ENCODE data around the gene SENP3.

The SENP3 gene

DNA sequence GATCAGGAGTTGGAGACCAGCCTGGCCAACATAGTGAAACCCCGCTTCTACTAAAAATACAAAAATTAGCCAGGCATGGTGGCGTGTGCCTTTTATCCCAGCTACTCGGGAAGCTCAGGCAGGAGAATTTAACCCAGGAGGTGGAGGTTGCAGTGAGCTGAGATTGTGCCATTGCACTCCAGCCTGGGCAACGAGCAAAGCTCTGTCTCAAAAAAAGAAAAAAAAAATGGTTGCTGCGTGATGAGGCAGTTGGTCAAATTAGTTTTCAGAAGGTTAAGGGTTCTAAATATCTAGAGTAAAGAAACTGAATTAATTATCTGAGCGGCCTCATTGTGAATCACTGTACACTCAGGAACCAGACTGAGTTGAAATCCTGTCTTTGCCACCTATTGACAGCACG, 14.2 kb downstream of the SENP3 start:
- no peak for DNase-seq (ENCODE audit: extremely low read depth in 1 of 2, low read depth in 1 of 2)

GRCh38 chr17:7576432-7576937, 14.8 kb downstream of the SENP3 start:
- no peak for DNase-seq (ENCODE audit: extremely low read depth in 1 of 2, low read depth in 1 of 2)

- no peak for DNase-seq (ENCODE audit: extremely low read depth in 1 of 2, low read depth in 1 of 2)
Observed at GRCh38 chr17:7577327-7578199, 15.8 kb downstream of the SENP3 start.

DNA sequence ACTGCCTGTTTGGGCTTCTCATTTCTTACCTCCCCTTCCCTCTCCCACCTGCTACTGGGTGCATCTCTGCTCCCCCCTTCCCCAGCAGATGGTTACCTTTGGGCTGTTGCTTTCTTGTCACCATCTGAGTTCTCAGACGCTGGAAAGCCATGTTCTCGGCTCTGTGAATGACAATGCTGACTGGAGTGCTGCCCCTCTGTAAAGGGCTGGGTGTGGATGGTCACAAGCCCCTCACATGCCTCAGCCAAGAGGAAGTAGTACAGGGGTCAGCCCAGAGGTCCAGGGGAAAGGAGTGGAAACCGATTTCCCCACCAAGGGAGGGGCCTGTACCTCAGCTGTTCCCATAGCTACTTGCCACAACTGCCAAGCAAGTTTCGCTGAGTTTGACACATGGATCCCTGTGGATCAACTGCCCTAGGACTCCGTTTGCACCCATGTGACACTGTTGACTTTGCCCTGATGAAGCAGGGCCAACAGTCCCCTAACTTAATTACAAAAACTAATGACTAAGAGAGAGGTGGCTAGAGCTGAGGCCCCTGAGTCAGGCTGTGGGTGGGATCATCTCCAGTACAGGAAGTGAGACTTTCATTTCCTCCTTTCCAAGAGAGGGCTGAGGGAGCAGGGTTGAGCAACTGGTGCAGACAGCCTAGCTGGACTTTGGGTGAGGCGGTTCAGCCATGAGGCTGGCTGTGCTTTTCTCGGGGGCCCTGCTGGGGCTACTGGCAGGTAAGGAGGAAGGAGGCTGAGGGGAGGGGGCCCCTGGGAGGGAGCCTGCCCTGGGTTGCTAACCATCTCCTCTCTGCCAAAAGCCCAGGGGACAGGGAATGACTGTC, 17.5 kb downstream of the SENP3 start, which contains the start of gene CD68:
CD68 (plus strand) TSS at position 638 of the 833 bp plus-strand sequence; CDS start at position 678, 40 bp downstream.
- peak in 1 of 2 donors; percentile 28 for DNase-seq (ENCODE audit: extremely low read depth in 1 of 2, low read depth in 1 of 2)

GRCh38 chr17:7579834-7580603, 18.3 kb downstream of the SENP3 start:
- no peak for DNase-seq (ENCODE audit: extremely low read depth in 1 of 2, low read depth in 1 of 2)

GRCh38 chr17:7580604-7581575, 19.2 kb downstream of the SENP3 start:
- no peak for DNase-seq (ENCODE audit: extremely low read depth in 1 of 2, low read depth in 1 of 2)

GRCh38 chr17:7582396-7583252, 20.9 kb downstream of the SENP3 start:
- DNase-seq (ENCODE audit: extremely low read depth in 1 of 2, low read depth in 1 of 2) = no peak

GRCh38 chr17:7583253-7584109, 21.8 kb downstream of the SENP3 start, which contains the start of gene MPDU1:
Gene MPDU1, plus strand, starts transcription at chr17:7583852. Its CDS starts 11 bp downstream, at chr17:7583863.
- peak; percentile 89 to 90 for DNase-seq (ENCODE audit: extremely low read depth in 1 of 2, low read depth in 1 of 2)

DNA sequence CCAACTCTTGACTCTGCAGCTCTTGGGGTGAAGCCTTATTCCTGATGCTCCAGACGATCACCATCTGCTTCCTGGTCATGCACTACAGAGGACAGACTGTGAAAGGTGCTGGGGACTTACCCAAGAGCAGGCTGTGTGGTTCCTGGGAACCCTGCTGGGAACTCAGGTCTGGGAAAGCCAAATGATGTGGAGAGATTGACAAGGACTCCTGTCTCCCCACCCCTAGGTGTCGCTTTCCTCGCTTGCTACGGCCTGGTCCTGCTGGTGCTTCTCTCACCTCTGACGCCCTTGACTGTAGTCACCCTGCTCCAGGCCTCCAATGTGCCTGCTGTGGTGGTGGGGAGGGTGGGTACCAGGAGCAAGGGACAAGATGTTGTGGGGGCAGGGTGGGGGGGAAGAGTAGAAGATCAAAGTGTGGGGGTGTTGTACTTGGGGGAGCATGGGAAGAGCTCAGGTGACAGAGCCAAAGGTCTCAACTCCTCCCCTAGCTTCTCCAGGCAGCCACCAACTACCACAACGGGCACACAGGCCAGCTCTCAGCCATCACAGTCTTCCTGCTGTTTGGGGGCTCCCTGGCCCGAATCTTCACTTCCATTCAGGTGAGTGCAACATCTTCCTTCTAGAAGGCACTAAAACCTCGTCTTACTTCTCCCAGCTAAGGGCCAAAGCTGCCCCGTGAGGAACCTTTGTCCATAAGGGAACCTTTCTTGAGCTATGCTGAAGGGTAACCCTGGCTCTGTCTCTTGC, 25.1 kb downstream of the SENP3 start:
- DNase-seq (ENCODE audit: extremely low read depth in 1 of 2, low read depth in 1 of 2) = no peak

DNA sequence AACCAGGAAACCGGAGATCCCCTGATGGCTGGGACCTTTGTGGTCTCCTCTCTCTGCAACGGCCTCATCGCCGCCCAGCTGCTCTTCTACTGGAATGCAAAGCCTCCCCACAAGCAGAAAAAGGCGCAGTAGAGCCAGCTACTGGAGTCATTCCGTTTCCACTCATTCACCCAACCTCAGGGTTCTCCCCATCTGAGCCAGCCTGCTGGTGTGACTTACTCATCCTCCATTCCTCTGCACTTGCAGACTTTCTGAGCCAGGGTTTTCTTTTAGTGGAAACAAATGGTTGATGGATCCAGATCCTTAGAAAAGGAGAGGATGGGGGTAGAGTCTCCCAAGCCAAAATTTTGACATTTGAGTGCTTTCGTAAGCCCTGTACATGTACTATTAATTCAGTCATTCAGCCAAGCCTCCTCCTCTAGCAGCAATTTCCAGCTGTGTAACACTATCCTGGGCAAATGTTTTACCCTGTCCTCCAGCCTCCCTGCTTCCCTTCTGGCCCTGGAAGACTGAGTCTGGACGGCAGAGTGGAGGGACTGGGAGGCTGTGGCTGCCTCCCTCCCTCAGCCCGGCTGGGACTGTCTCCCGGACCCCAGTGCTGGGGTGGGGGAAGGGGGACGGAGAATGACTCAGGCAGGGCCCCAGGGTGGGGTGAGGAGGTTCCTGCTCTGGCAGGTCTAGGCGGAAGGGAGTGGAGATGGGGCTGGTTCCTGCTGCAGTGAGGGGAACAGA, 25.9 kb downstream of the SENP3 start:
- DNase-seq (ENCODE audit: extremely low read depth in 1 of 2, low read depth in 1 of 2) = no peak

- DNase-seq (ENCODE audit: extremely low read depth in 1 of 2, low read depth in 1 of 2) = no peak
Observed at GRCh38 chr17:7588553-7589203, 27.0 kb downstream of the SENP3 start.

DNA sequence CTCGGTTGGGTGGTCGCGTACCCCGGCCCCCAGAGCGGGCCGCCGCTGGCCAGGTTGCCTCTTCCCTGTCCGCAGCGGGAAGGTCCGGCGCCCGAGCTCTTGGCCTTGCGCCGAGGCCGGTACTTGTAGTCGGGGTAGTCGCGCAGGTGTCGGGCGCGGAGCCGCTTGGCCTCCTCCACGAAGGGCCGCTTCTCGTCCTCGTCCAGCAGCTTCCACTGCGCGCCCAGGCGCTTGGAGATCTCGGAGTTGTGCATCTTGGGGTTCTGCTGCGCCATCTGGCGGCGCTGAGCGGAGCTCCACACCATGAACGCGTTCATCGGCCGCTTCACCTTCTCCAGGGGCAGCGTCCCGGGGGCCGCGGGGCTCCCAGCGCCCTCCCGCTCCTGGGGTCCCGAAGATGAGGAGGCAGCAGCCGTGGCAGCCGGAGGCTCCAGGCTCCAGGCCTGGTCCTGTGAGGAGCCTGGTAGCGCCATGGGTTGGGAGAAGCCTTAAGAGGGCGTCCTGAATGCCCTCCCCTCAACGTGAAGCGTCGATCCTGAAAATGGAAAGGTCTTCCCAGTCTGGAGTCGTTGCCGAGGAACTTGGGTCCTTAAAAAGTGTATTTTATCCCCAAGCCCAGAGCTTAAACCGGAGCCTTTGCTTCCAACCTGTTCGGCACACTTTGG, 27.6 kb downstream of the SENP3 start:
- DNase-seq (ENCODE audit: extremely low read depth in 1 of 2, low read depth in 1 of 2) = peak in 1 of 2 donors; percentile 39

DNA sequence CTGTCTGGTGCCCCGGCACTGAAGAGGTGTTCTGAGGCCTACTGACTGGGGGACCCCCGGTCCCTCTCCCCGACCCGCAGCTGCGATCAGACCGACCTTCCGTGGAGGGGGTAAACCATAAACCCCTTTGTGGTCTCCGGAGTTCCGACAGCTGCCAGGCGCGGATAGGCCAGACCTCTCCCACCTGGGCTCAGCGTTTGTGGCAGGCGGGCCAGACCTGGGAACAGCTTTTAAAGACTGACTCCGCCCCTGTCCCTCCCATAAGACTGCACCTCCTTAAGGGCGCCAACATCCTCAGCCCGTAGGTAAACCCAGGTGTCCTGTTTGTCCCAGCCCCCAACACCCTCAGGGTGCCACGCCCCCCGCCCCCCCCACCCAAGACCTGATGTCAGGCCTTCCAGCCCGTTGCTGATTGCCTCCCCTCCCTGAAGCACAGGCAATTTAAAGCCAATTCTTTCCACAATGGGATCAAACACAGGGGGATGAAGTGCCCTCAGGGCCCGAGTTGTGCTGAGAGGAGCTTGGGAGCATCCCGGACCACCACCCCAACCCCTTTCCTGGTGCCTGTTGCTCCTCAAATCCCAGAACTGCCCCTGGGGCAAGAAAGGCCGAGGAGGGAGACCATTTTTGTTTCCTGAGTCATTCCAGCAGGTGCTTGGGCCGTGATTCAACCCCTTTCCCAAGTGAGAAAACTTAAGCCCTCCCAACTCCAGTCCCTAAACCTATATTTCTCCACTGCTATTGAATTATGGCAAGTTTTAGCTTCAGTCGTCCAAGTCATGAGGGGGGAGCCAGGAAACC, 28.4 kb downstream of the SENP3 start, which contains the start of gene SOX15:
SOX15 (minus strand) TSS at position 204 of the 801 bp plus-strand sequence. CDS start 418 bp downstream, outside the sequence.
- DNase-seq (ENCODE audit: extremely low read depth in 1 of 2, low read depth in 1 of 2) = no peak

DNA sequence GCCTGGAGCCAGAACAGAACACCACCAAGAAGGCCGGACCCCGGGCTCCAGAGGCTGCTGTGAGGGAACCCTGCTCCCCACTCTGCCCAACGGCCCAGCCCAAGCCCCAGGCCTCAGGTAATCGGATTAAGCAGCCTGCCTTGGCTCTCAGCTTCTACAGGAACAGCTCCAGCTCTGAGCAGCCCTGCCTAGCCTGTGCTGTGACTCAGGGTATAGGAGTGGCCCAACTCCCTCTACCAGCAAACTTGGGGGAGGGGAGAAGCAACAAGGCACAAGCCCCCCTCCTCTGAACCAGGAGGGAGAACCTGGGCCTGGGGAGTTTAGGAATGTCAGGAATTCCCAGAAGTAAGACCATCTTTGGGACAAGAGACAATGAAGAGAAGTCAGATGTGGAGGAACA, 29.0 kb downstream of the SENP3 start:
- DNase-seq (ENCODE audit: extremely low read depth in 1 of 2, low read depth in 1 of 2) = no peak

Measured in activated CD8-positive, alpha-beta memory T cell treated with anti-CD3 and anti-CD28 coated beads for 1 hour (primary cell).